HG02798 (cell line): ENCODE data around the gene SLC45A1.

ENCODE experiments used
- ATAC-seq: cut with Tn5 transposase; IDR thresholded peaks from one replicate; pipeline ENCODE4 v1.9.1; 2021; ENCODE audit warnings: mild to moderate bottlenecking; ENCODE audit not compliant: unreplicated experiment, poor library complexity

The SLC45A1 gene

DNA sequence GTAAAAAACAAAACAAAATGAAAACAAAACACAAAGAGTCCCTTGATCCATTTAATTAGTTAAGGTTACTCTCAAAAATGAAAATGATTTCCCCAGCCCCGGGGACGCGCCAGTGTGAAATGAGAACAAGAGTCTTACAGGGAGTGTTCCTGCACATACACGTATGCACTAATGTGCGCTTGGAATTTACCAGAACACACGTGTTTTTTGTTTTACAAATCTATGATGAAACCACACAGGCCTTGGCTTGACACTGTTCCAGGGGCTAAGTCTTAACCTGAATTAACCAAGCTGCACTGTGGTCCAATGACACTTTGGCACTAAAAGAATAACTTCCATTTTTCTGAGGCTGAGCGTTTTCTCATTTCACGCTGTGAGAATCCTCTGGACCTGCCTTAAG is 63.7 kb downstream of the SLC45A1 start:
- ATAC-seq = no peak

DNA sequence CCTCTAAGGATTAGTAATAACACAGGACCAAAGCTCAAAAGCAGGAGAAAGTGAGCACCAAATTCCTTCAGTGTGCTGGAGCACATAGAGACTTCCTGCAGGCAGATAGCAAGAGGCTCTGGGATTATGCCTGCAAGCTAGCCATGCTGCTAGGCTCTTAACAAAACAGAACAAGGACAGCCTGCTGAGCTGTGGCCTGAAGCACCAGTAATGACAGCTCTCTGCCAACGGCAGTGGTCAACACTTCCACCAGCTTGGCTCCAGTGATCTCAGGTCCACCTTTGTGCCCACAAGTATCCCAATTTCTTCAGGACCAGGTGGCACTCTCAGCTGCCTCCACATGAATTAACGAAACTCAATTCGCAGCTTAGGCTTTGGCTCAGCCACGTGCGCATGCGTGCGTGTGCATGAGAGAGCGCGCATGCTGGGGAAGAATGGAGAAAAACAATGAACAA is 64.2 kb downstream of the SLC45A1 start:
- no peak for ATAC-seq

DNA sequence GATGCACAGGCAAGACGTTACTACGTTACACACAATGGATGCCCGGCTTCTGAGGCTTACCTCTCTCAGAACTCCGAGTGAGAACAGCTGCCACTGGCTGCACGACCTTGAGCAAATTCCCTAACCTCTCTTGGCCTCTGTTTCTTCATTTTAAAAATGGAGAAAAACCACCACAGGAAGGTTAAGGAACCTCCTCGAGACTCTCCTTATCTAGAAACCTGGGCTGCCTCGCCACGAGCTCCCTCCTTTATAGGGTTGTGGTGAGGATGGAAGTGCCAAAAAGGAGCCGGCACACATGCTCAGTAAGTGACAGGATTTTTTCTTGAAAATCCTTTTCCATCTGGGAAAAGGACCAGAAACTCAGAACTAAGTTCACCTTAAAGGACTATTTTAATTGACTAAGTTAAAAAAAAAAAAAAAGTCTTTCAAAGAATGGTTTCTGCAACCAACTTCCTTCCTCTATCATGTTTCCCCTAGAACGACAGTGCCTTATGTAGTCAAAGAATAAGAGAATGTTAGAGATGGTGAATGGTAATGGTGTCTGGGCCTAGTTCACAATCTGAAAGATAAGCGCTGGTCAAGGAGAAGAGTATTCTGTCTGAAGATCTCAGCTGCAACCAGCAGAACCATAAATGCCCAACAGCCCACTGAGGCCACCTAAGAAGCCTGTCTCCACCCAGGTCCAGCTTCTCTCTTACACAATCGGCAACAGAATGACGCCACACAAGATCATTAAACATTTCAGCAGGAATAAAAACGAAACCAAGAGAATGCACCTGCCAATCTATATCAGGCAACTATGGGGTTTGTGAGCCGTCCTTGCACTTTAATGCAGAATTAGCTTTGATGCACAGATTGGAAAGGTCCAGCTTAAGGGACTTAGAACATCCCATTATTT is 64.9 kb downstream of the SLC45A1 start:
- ATAC-seq = no peak

DNA sequence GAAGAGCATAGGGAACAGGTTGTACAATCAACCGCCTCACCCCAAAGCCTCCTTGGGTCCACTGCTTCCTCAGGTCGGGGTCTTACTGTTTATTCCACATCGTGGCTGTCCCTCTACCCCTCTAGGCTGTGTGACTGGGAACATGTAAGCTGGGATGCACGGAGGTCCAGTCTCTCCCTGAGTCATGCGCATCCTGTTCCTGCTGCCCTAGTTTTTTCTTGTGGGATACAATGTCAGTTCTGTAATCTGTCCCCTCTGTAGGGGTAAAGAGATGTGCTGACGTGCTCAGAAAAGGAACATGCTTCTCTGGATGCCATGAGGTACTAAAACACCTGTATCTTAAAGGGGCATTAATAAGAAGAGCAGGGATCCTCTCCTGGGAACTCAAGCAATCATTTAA is 66.2 kb downstream of the SLC45A1 start:
- no peak for ATAC-seq

DNA sequence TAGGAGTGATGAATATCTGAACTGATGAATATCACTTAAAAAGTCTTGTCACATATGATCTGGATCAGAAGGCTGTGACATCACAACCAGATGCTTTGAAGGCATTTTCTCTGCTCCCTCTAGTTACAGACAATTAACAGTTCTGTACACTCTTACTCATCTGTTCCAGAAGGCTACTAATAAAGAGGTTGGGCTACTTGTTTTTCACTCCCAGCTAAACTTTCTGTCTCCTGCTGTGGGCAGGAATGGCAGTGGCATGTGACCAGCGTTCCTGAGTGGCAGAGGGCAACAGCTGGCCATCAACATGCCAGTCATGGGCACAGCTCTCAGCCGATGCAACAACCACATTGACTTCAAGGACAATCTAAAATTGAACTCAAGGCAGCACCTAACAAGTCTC is 66.7 kb downstream of the SLC45A1 start:
- no peak for ATAC-seq

DNA sequence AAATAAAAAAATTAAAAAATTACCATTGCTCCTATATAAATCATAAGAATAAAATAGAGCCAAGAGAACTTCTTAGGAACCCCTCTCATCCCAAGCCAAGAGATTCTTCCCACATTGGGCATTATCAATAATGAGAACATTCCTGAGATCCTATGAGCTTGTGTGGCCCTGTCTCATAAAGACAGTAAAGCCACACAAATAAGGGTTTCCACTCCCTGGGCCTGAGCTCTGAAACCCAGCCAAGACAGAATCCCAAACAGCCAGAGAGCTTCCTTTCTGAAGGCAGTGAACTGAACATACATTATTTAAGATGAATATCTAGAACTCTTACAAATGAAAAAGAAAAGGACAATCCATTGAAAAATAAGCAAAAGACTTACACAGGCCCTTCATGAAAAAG is 68.3 kb downstream of the SLC45A1 start:
- ATAC-seq = no peak

DNA sequence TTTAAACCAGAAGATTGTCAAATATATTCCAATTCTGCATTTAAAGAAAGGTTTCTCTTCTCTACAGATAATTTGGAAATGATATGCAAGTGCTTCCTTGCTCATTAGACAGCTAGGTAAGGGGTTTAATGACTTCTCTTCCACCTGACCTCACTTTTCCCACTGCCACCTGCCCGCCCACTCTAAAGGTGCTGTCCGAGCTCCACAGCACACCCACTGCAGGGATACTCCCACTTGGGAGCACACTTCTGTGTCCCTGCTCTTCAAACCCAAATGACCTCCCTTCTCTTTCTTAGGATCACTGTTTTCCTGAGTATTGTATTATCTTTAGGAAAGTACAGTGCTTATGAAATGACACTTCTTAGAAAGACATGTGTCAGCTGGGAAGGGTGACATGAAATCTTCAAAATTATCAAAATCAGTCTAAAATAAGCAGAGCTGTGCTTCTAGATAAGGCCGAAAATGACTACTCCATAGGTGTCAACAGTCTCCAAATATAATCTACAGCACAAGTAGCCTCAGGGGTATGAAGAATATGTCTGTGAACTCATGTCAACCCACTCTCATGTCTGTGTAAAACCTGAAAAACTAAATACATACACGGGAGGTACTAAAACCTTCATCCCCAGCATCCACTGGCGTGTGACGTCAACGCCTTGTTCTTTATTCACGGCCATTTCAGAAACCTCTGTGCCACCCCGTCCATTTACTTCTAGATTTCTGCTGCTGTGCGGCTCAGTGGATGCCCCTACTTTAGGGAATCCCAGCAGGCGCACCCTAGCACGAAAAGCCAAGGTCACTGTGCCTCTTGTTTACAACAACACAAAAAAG is 71.0 kb downstream of the SLC45A1 start:
- no peak for ATAC-seq

DNA sequence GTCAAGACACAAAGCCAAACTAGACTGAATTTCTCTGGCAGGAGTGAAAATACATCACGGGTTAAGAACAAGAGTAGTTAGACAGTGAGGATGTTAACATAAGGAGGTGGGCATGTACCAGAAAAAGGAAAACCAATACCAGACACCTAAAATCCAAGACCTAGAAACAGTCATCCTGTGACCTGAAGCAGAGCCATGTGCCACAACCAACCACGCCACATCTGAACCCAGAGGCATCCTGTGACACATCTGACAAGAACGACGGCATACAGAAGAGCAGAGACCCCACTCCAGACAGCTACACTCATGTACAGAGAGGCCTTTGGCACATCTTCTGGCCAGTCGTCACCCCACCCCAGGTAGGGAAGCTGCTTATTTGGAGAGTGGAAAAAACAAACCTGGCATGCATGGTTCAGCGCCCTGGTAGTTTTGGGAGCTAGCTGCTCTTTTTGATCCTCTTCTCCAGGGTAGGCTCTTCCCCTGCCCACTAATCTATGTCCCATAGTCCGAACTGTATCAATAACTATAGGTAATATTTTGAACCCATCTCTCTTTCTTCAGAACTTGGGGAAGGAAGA is 72.1 kb downstream of the SLC45A1 start:
- no peak for ATAC-seq

DNA sequence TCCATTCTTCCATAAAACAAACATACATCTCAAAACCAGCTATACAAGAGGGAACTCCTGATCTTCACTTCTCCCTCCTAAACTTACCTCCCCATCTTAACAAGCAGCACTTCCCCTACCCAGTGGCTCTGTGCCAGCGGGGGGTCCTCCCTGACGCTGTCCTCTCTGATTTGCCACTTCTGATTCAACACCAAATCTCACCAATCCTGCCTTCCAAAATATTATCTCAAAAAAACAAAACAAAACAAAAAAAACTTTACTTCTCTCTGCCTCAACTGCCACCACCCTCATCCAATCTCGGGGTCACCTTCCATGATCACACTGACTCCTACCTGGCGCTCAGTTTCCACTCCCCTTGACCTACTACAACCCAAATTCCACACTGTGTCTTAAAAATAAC is 72.8 kb downstream of the SLC45A1 start:
- no peak for ATAC-seq

DNA sequence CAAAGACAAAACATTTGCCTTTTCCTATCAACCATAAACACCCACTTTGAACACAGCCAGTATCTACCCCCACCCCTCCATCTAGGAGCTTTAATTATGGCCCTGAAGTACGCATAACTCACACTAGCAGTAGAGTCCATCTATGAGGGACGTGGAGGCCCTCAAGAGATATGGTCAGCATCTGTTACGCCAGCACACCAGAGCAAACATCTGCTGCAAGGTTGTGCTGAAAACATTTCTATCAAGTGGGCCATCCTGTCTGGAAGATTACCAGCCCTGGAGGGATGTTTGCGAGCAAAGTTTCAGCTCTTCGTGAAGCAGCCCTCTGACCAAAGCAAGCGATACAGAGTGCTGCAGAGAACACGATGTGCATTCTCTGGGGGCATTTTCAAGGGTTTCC is 74.6 kb downstream of the SLC45A1 start:
- ATAC-seq = no peak
